ENCODE results near the gene COL18A1. TPM values are rescaled to one million over a fixed set of nuclear protein-coding genes. Genes with fewer than 3 reads are reported as not detected.
A peak's percentile ranks its signal among the peaks of the same experiment; 100 is the strongest.

Gene COL18A1
- total RNA-seq, 4 donors from 2014 or later: 124 to 224 (median 173) TPM

DNA sequence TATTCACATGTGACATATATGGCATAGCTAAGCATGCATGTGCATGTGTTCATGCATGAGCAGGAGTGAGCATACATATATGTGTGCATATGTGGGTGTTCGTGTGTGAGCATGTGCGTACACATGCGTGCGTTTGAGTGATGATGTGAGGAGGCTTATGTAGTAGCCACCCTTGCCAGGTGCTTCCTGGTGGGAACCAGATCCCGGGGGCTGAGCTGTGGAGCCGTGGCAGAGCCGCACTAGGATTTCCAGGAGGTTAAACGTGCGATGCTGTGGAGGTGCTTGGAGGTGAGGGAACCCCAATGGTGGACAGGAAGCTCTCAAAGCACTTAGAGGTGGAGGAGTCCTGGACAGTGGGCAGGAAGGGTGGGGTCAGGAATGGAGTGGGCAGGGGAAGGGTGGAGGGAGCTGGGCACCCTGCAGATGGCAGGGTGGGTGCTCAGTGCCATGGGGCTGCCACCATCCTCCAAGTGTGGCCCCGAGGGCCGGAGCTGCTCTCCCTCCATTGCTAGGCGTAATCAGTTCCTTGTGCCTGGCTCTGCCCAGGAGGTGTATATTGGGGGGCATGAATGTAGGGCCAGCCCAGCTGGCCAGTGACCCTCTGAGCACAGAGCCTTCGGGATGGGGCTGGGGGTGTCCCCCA is 48.5 kb downstream of the COL18A1 start:
- H3K36me3 ChIP-seq: no peaks in the 10 kb centered on the region
- DNase-seq (ENCODE audit: low spot score in 2 of 2): no peak

DNA sequence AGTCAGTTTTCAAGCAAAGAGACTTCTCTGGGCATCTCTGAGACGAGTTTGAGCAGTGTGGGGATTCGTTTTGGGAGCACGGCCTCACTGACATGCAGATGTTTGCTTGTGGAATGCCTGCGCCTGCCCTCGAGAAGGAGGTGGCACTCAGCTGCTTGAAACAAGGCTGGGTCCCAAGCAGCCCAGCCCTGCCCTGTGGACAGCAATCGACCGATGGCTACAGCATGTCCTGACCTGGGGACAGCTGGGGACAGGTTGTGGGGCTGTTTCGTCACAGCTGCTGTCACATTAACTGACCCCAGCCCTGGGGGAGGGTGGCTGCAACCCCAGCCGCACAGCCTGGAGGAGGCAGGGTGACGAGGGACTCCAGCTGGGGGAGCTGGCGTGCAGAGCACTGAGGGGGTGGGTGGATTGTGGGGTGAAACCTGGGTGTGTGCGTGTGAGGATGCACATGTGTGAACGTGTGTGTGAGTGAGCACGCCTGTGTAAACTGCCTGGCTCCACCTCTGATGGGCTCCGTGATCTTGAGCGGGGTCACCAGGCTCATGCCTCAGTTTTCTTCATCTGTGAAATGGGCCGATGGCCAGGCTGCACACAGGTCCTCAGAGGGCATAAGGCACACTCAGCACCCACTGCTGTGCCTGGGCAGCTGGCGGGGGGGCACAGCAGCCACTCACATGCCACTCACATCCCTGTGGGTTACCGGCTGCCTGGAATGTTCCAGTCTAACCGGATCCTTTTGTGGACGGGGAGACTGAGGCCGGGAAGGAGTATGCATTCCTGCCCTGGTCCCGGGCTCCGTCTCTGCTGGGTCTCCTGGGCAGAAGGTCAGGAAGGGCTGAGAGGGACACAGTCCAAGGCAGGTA is 49.3 kb downstream of the COL18A1 start:
- H3K9me3 ChIP-seq: no peaks in the 10 kb centered on the region
- peak overlapping the region in 2 of 4 donors; percentile 39 to 47 for H3K4me3 ChIP-seq
- H3K4me1 ChIP-seq: peaks cover 0 to 40% (median 17%) of the 10 kb centered on the region in 4 donors
- DNase-seq (ENCODE audit: low spot score in 2 of 2): no peak
- TF ChIP-seq, protein P1, sequence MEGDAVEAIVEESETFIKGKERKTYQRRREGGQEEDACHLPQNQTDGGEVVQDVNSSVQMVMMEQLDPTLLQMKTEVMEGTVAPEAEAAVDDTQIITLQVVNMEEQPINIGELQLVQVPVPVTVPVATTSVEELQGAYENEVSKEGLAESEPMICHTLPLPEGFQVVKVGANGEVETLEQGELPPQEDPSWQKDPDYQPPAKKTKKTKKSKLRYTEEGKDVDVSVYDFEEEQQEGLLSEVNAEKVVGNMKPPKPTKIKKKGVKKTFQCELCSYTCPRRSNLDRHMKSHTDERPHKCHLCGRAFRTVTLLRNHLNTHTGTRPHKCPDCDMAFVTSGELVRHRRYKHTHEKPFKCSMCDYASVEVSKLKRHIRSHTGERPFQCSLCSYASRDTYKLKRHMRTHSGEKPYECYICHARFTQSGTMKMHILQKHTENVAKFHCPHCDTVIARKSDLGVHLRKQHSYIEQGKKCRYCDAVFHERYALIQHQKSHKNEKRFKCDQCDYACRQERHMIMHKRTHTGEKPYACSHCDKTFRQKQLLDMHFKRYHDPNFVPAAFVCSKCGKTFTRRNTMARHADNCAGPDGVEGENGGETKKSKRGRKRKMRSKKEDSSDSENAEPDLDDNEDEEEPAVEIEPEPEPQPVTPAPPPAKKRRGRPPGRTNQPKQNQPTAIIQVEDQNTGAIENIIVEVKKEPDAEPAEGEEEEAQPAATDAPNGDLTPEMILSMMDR (IDR thresholded peaks at IDR 0.05): no peak
- TF ChIP-seq POLR2A (IDR thresholded peaks at IDR 0.05): no peak
- WGBS, 2 donors: 39 to 55% methylated on average over 18 to 24 of the region's 24 CpGs
- H3K27me3 ChIP-seq: no peaks in the 10 kb centered on the region
- peak overlapping the region in 1 of 4 donors; percentile 75 for H3K27ac ChIP-seq
- H3K36me3 ChIP-seq: no peaks in the 10 kb centered on the region

More for the DNA sequence above, 48.5 kb downstream of the COL18A1 start:
- no peaks in the 10 kb centered on the region for H3K27me3 ChIP-seq
- TF ChIP-seq EP300 (IDR thresholded peaks at IDR 0.05) (no peak), POLR2A (IDR thresholded peaks at IDR 0.05) (no peak)
- TF ChIP-seq, protein P1 (IDR thresholded peaks at IDR 0.05): no peak
- H3K27ac ChIP-seq: peak overlapping the region in 1 of 4 donors; percentile 75
- H3K9me3 ChIP-seq: no peaks in the 10 kb centered on the region
- H3K4me3 ChIP-seq: no peak overlapping the region
- H3K4me1 ChIP-seq: peaks cover 0 to 40% (median 17%) of the 10 kb centered on the region in 4 donors
- WGBS, 2 donors: 82 to 86% methylated on average over 13 of the region's 13 CpGs

DNA sequence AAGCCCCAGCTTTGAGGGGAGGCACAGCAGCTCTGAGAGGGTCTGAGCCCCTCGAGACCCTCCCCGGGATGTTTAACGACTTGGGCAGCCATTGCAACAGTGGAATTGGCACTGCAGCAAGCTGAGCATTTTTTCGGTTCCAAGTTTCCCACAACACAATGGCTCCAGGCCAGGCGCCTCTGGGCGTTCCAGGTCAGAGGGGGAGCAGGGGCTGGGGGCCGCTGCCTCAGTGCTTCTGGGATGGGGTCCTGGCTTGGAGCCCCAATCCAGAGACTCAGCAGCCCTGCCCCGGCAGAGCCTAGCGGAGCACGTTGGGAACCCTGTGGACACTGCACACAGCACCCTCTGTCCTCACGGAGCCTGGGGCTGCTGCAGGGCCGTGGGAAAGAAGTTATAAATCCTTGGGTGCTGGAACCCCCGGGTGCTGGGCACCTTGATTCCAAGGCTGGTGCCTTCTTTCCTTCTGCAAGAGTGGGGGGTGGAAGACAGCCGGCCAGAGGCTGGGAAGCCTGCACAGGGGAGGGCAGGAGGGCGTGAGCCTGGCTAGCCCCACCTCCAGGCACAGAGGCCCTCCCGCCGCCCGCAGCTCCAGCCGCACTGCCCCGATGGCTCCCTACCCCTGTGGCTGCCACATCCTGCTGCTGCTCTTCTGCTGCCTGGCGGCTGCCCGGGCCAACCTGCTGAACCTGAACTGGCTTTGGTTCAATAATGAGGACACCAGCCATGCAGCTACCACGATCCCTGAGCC is 50.1 kb downstream of the COL18A1 start:
- TF ChIP-seq, protein P1 (IDR thresholded peaks at IDR 0.05): no peak
- TF ChIP-seq POLR2A (IDR thresholded peaks at IDR 0.05): no peak
- peak in 1 of 2 donors; percentile 55 for TF ChIP-seq EP300 (IDR thresholded peaks at IDR 0.05)
- peaks cover 0 to 40% (median 17%) of the 10 kb centered on the region in 4 donors for H3K4me1 ChIP-seq
- no peaks in the 10 kb centered on the region for H3K9me3 ChIP-seq
- 9 to 22% methylated on average over 12 to 18 of the region's 23 CpGs for WGBS, 2 donors
- peak overlapping the region; percentile 17 to 47 (median 38) for H3K4me3 ChIP-seq
- no peaks in the 10 kb centered on the region for H3K27me3 ChIP-seq
- no peak for DNase-seq (ENCODE audit: low spot score in 2 of 2)
- H3K36me3 ChIP-seq: peaks cover 0 to 4% (median 0%) of the 10 kb centered on the region in 3 donors
- peak overlapping the region; percentile 19 to 75 (median 60) for H3K27ac ChIP-seq

DNA sequence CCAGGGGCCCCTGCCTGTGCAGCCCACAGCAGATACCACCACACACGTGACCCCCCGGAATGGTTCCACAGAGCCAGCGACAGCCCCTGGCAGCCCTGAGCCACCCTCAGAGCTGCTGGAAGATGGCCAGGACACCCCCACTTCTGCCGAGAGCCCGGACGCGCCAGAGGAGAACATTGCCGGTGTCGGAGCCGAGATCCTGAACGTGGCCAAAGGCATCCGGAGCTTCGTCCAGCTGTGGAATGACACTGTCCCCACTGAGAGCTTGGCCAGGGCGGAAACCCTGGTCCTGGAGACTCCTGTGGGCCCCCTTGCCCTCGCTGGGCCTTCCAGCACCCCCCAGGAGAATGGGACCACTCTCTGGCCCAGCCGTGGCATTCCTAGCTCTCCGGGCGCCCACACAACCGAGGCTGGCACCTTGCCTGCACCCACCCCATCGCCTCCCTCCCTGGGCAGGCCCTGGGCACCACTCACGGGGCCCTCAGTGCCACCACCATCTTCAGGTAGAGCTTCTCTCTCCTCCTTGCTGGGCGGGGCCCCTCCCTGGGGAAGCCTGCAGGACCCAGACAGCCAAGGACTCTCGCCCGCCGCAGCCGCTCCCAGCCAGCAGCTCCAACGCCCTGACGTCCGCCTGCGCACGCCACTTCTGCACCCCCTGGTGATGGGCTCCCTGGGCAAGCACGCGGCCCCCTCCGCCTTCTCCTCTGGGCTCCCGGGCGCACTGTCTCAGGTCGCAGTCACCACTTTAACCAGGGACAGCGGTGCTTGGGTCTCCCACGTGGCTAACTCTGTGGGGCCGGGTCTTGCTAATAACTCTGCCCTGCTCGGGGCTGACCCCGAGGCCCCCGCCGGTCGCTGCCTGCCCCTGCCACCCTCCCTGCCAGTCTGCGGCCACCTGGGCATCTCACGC is 51.0 kb downstream of the COL18A1 start:
- no peak for DNase-seq (ENCODE audit: low spot score in 2 of 2)
- H3K4me1 ChIP-seq: peaks cover 0 to 40% (median 17%) of the 10 kb centered on the region in 4 donors

More for the DNA sequence above, 51.0 kb downstream of the COL18A1 start:
- H3K9me3 ChIP-seq: peaks cover 0 to 3% (median under 1%) of the 10 kb centered on the region in 4 donors
- peaks cover 0 to 11% (median 0%) of the 10 kb centered on the region in 3 donors for H3K36me3 ChIP-seq
- WGBS, 2 donors: 54 to 61% methylated on average over 33 to 34 of the region's 47 CpGs
- no peak for TF ChIP-seq EP300 (IDR thresholded peaks at IDR 0.05)
- TF ChIP-seq, protein P1 (IDR thresholded peaks at IDR 0.05): no peak
- TF ChIP-seq POLR2A (IDR thresholded peaks at IDR 0.05): no peak
- H3K4me3 ChIP-seq: peak overlapping the region; percentile 17 to 47 (median 38)
- peak overlapping the region; percentile 19 to 75 (median 60) for H3K27ac ChIP-seq
- no peaks in the 10 kb centered on the region for H3K27me3 ChIP-seq
